ENCODE results near the gene UBE4B. TPM values are rescaled to one million over a fixed set of nuclear protein-coding genes. Genes with fewer than 3 reads are reported as not detected.

UBE4B gene
- total RNA-seq, 1 donor from 2014 or later, result 47.1 TPM

DNA sequence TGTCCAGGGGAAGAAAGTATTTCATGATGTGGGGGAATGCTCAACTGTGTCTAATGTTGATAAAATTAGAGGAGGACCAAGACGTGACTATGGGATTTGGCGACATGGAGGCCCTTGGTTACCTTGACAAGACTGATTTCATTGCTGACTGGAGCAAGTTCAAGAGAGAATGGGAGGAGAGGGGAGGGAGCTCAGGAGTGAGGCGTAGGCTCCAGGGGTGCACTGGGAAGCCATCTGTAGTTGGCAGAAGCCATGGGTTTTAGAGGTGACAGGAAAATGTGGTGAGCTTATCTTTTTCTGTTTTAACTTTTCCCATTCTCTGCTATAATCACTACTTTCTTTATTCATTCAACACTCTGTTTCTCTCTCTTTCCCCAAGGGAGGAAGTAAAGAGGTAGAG, 15.8 kb downstream of the UBE4B start:
- Histone ChIP-seq H3K27me3 (ENCODE audit: control insufficient read depth, insufficient read depth, low read length) (no peaks in the 10 kb centered on the region), H3K4me3 (ENCODE audit: low read depth, low read length) (no peak overlapping the region), H3K36me3 (ENCODE audit: control insufficient read depth, insufficient read depth, low read length) (no peaks in the 10 kb centered on the region)
- DNase-seq (ENCODE audit: low read depth), result no peak
- no peak for TF ChIP-seq CTCF (IDR thresholded peaks at IDR 0.05; ENCODE audit: insufficient read depth, low read length, poor library complexity, severe bottlenecking)

DNA sequence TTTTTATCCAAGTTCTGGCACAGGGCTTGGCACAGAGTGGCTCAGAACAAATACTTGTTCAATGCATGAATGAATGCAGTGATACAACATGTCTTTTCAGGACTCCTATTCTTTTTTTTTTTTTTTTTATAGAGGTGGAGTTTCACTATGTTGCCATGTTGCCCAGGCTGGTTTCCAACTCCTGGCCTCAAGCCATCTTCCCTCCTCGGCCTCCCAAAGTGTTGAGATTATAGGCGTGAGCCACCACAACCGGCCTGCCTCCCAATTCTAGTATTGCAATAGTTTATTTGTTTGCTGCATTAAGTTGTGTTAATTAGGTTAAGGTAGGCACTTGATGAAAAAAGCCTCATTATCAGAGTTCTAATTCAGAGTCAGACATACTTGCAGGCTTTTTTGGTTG, 17.9 kb downstream of the UBE4B start:
- no peak for DNase-seq (ENCODE audit: low read depth)
- H3K4me3 ChIP-seq (ENCODE audit: low read depth, low read length), result no peak overlapping the region
- TF ChIP-seq CTCF (IDR thresholded peaks at IDR 0.05; ENCODE audit: insufficient read depth, low read length, poor library complexity, severe bottlenecking), result no peak
- H3K36me3 ChIP-seq (ENCODE audit: control insufficient read depth, insufficient read depth, low read length), result no peaks in the 10 kb centered on the region
- H3K27me3 ChIP-seq (ENCODE audit: control insufficient read depth, insufficient read depth, low read length), result no peaks in the 10 kb centered on the region

DNA sequence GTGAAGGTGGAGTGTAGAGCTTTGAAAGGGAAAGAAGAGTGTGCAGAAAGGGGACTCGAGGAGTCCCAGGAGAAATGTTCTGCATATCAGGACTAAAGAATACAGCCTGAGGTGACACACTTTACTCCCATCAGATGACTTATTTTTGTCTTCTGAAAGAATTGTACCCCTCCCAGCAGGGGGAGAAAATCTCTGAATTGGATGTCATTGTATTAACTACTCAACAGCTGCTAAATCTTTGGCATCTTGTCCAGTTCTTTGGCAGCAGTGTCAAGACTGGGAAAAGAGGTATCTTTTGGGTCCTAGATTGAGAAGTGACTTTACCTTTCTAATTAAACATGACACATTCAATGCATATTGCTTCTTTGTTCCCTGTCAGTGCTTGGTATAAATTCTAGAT, 18.9 kb downstream of the UBE4B start:
- no peaks in the 10 kb centered on the region for H3K27me3 ChIP-seq (ENCODE audit: control insufficient read depth, insufficient read depth, low read length)
- no peak for DNase-seq (ENCODE audit: low read depth)

DNA sequence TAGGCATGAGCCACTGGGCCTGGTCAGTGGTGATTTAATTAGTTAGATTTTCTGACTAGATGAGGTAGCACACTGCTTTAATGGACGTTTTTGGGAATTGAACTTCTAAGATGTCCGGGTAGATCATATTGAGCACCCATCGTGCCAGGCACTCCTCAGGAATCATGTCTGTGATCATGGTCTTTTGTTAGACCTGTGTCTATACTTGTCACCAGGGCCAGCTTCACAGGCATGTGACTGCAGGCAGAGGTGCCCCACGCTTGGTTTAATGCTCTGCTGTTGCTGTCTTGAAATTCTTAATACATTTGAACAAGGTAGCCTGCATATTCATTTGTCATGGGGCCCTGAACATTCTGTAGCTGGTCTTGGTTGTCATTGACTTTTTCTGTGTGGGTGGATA, 19.6 kb downstream of the UBE4B start:
- DNase-seq (ENCODE audit: low read depth), result no peak
- no peaks in the 10 kb centered on the region for H3K27me3 ChIP-seq (ENCODE audit: control insufficient read depth, insufficient read depth, low read length)
- H3K36me3 ChIP-seq (ENCODE audit: control insufficient read depth, insufficient read depth, low read length), result no peaks in the 10 kb centered on the region
- no peak for TF ChIP-seq CTCF (IDR thresholded peaks at IDR 0.05; ENCODE audit: insufficient read depth, low read length, poor library complexity, severe bottlenecking)
- no peak overlapping the region for H3K4me3 ChIP-seq (ENCODE audit: low read depth, low read length)

More for the DNA sequence above, 18.9 kb downstream of the UBE4B start:
- TF ChIP-seq CTCF (IDR thresholded peaks at IDR 0.05; ENCODE audit: insufficient read depth, low read length, poor library complexity, severe bottlenecking), result no peak
- Histone ChIP-seq H3K36me3 (ENCODE audit: control insufficient read depth, insufficient read depth, low read length) (no peaks in the 10 kb centered on the region), H3K4me3 (ENCODE audit: low read depth, low read length) (no peak overlapping the region)

DNA sequence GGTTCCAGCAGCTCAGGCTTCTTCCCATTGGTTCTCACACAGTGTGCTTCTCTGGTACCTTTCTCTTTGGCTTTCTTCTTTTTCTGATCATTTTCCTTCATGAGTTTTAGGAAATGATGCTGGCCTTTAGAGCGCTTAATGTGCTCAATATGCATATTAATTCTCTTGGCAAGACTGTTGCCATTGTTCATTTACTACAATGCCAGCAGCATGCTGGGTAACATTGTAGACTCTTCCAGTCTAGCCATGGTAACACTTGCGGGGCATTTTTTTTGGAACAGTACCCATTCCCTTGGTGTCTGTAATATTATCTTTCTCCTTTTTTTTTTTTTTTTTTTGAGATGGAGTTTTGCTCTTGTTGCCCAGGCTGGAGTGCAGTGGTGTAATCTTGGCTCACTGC, 21.7 kb downstream of the UBE4B start:
- Histone ChIP-seq H3K4me3 (ENCODE audit: low read depth, low read length) (no peak overlapping the region), H3K36me3 (ENCODE audit: control insufficient read depth, insufficient read depth, low read length) (no peaks in the 10 kb centered on the region), H3K27me3 (ENCODE audit: control insufficient read depth, insufficient read depth, low read length) (no peaks in the 10 kb centered on the region)
- no peak for TF ChIP-seq CTCF (IDR thresholded peaks at IDR 0.05; ENCODE audit: insufficient read depth, low read length, poor library complexity, severe bottlenecking)
- no peak for DNase-seq (ENCODE audit: low read depth)

- no peaks in the 10 kb centered on the region for H3K27me3 ChIP-seq (ENCODE audit: control insufficient read depth, insufficient read depth, low read length)
- DNase-seq (ENCODE audit: low read depth), result no peak
- H3K36me3 ChIP-seq (ENCODE audit: control insufficient read depth, insufficient read depth, low read length), result no peaks in the 10 kb centered on the region
- TF ChIP-seq CTCF (IDR thresholded peaks at IDR 0.05; ENCODE audit: insufficient read depth, low read length, poor library complexity, severe bottlenecking), result no peak
- no peak overlapping the region for H3K4me3 ChIP-seq (ENCODE audit: low read depth, low read length)
Measured at GRCh38 chr1:10056599-10056987, 23.8 kb downstream of the UBE4B start.
